ENCODE results near the gene SND1. TPM values are rescaled to one million over a fixed set of nuclear protein-coding genes. Genes with fewer than 3 reads are reported as not detected.

The SND1 gene
- total and polyA plus RNA-seq, 2 donors (not counting 1 experiment from before 2014, with no cell fraction given) = 137 to 174 TPM

DNA sequence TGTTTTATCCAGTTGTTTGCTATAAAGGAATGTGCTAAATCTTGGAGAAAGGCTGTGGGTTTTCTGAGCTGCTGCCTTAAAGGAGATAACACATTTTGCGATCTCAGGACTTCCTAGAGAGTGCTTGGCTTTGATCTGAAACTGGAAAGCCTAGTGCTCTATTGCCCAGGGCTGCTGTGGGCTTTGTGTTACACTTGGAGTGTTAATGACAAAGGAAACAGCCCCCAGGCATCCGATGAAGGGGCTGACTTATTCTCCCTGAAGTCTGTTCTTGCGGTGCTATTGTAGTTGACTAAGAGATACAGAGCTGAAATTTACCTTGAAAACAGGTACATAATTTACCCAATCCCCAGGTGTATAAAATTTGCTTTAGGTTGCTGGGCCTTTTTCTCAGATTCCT, 74.5 kb downstream of the SND1 start:
- Histone ChIP-seq H4K20me1 (ENCODE audit: control insufficient read depth, extremely low read depth, insufficient read depth, low read length) (peaks cover 1% of the 10 kb centered on the region), H3K36me3 (ENCODE audit: control insufficient read depth, insufficient read depth, low read length) (peaks cover 6% of the 10 kb centered on the region), H3K27me3 (ENCODE audit: control insufficient read depth, insufficient read depth, low read length) (no peaks in the 10 kb centered on the region), H3K79me2 (ENCODE audit: control insufficient read depth, insufficient read depth, low read length) (peaks cover 4% of the 10 kb centered on the region), H2AFZ (ENCODE audit: low read length) (no peak overlapping the region), H3K4me1 (ENCODE audit: control insufficient read depth, extremely low read depth, insufficient read depth, low read length) (no peaks in the 10 kb centered on the region), H3K9me3 (ENCODE audit: control insufficient read depth, insufficient read depth, low read depth, low read length) (no peaks in the 10 kb centered on the region), H3K27ac (ENCODE audit: insufficient read depth, low read length) (no peak overlapping the region), H3K4me2 (ENCODE audit: extremely low read depth, insufficient read depth, low read length) (no peak overlapping the region), H3K4me3 (replicated peaks in 1 of 4; ENCODE audit: control extremely low read depth in 1 of 4, insufficient read depth in 1 of 4, low read depth in 3 of 4, low read length in 4 of 4) (no peak overlapping the region), H3K9ac (ENCODE audit: insufficient read depth, low read length) (no peak overlapping the region)
- TF ChIP-seq EZH2 (IDR thresholded peaks at IDR 0.05; ENCODE audit: low read length, missing control alignments) = no peak
- no peak for DNase-seq (ENCODE audit: low read depth in 2 of 2)

DNA sequence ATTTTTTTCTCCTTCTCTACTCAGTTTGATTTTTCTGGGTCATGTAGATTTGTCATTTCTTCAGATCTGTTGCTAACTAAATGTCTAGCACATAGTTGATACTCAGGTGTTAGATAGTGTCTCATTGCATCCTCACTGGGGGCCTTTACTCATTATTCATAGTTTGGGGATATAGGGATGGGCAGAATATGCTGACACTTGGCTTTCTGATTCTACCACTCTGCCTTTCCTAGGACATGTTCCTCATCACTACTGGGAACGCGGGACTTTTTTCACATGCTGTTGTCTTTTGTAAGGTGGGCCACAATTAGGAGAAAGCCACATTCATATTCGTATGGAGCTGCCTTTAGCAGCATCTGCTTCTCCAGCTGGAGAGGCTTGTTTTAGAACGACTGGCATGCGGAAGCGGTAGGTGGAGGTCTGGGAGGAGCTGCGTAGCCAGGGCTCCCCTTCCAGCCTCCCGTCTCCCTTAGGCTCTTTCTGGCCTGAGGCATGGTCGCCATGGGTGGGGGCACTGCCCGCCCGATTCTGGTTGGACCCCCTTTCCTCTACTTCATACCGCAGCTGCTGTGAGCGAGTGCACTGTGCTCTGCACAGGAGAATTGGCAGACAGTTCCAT, 78.8 kb downstream of the SND1 start:
- Histone ChIP-seq H3K79me2 (ENCODE audit: control insufficient read depth, insufficient read depth, low read length) (peaks cover 7% of the 10 kb centered on the region), H3K4me2 (ENCODE audit: extremely low read depth, insufficient read depth, low read length) (no peak overlapping the region), H3K9me3 (ENCODE audit: control insufficient read depth, insufficient read depth, low read depth, low read length) (no peaks in the 10 kb centered on the region), H2AFZ (ENCODE audit: low read length) (no peak overlapping the region), H3K4me1 (ENCODE audit: control insufficient read depth, extremely low read depth, insufficient read depth, low read length) (no peaks in the 10 kb centered on the region), H4K20me1 (ENCODE audit: control insufficient read depth, extremely low read depth, insufficient read depth, low read length) (no peaks in the 10 kb centered on the region), H3K9ac (ENCODE audit: insufficient read depth, low read length) (no peak overlapping the region), H3K27ac (ENCODE audit: insufficient read depth, low read length) (no peak overlapping the region), H3K36me3 (ENCODE audit: control insufficient read depth, insufficient read depth, low read length) (peaks cover 2% of the 10 kb centered on the region), H3K4me3 (replicated peaks in 1 of 4; ENCODE audit: control extremely low read depth in 1 of 4, insufficient read depth in 1 of 4, low read depth in 3 of 4, low read length in 4 of 4) (no peak overlapping the region), H3K27me3 (ENCODE audit: control insufficient read depth, insufficient read depth, low read length) (no peaks in the 10 kb centered on the region)
- no peak for TF ChIP-seq EZH2 (IDR thresholded peaks at IDR 0.05; ENCODE audit: low read length, missing control alignments)
- TF ChIP-seq, protein P1, sequence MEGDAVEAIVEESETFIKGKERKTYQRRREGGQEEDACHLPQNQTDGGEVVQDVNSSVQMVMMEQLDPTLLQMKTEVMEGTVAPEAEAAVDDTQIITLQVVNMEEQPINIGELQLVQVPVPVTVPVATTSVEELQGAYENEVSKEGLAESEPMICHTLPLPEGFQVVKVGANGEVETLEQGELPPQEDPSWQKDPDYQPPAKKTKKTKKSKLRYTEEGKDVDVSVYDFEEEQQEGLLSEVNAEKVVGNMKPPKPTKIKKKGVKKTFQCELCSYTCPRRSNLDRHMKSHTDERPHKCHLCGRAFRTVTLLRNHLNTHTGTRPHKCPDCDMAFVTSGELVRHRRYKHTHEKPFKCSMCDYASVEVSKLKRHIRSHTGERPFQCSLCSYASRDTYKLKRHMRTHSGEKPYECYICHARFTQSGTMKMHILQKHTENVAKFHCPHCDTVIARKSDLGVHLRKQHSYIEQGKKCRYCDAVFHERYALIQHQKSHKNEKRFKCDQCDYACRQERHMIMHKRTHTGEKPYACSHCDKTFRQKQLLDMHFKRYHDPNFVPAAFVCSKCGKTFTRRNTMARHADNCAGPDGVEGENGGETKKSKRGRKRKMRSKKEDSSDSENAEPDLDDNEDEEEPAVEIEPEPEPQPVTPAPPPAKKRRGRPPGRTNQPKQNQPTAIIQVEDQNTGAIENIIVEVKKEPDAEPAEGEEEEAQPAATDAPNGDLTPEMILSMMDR (conservative IDR thresholded peaks at IDR 0.05 in 1 of 2, IDR thresholded peaks at IDR 0.05 in 1 of 2; ENCODE audit: low read depth in 1 of 2, low read length in 2 of 2) = no peak
- no peak for DNase-seq (ENCODE audit: low read depth in 2 of 2)

DNA sequence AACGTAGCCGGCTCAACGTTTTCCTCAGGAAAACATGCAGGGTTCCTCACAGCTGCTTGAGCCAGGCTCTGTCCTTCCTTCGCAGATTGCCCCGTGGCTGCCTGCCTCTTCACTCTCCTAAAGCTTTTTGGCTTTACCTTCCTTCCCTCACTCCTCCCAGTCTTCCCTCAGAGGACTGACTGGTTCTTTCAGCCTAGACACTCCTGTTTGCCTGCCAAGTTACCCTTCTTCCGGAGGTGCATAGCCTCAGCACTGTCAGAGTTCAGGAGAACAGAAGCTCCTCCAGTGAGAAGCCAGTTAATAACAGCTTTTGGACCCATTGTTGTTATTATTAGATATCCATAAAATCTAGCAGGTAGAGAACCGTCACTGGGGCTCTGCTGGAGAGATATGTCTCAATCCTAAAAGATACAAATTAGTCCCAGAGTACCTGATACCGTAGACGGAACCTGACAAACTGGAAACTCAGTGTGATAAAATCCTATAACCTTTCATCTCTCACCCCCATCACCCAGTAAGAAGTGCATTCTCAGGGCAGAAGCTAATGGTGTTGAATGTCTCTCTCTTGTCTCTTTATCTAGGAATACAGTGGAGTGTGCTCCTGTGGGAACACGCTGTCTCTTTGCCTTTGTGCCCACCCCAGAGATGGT, 79.6 kb downstream of the SND1 start:
- no peak for DNase-seq (ENCODE audit: low read depth in 2 of 2)
- no peaks in the 10 kb centered on the region for H3K4me1 ChIP-seq (ENCODE audit: control insufficient read depth, extremely low read depth, insufficient read depth, low read length)
- H3K27me3 ChIP-seq (ENCODE audit: control insufficient read depth, insufficient read depth, low read length) = no peaks in the 10 kb centered on the region
- no peak overlapping the region for H3K27ac ChIP-seq (ENCODE audit: insufficient read depth, low read length)
- peaks cover 2% of the 10 kb centered on the region for H3K36me3 ChIP-seq (ENCODE audit: control insufficient read depth, insufficient read depth, low read length)
- H3K9ac ChIP-seq (ENCODE audit: insufficient read depth, low read length) = no peak overlapping the region
- no peak overlapping the region for H3K4me3 ChIP-seq (replicated peaks in 1 of 4; ENCODE audit: control extremely low read depth in 1 of 4, insufficient read depth in 1 of 4, low read depth in 3 of 4, low read length in 4 of 4)
- TF ChIP-seq, protein P1 (conservative IDR thresholded peaks at IDR 0.05 in 1 of 2, IDR thresholded peaks at IDR 0.05 in 1 of 2; ENCODE audit: low read depth in 1 of 2, low read length in 2 of 2) = no peak
- H2AFZ ChIP-seq (ENCODE audit: low read length) = no peak overlapping the region
- H3K9me3 ChIP-seq (ENCODE audit: control insufficient read depth, insufficient read depth, low read depth, low read length) = no peaks in the 10 kb centered on the region
- H3K4me2 ChIP-seq (ENCODE audit: extremely low read depth, insufficient read depth, low read length) = no peak overlapping the region
- H4K20me1 ChIP-seq (ENCODE audit: control insufficient read depth, extremely low read depth, insufficient read depth, low read length) = no peaks in the 10 kb centered on the region
- H3K79me2 ChIP-seq (ENCODE audit: control insufficient read depth, insufficient read depth, low read length) = peaks cover 7% of the 10 kb centered on the region
